Measurements from ENCODE around the gene CPT1C.

DNA sequence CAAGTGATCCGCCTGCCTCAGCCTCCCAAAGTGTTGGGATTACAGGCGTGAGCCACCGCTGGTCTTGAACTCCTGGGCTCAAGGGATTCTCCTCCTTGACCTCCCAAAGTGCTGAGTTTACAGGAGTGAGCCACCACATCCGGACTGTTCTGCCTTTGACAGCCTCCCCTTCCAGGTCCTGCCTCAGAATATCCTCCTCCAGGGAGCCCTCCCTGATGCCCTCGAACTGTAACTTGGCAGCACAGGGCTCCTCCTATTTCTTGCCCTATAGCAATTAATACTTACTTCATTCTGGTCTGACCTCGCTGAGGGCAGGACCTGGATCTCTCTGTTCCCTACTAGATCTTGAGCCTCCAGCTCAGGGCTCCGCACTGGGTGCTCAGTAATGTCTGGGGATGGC lies 5.9 kb downstream of the CPT1C start:
- no peak for TF ChIP-seq POLR2A (IDR thresholded peaks at IDR 0.05; ENCODE audit: low read depth, low read length)
- no peak for TF ChIP-seq SMC3 (IDR thresholded peaks at IDR 0.05; ENCODE audit: low read depth, low read length)
- no peak for TF ChIP-seq CTCF (conservative IDR thresholded peaks at IDR 0.05; ENCODE audit: low read depth, low read length)
- no peak for TF ChIP-seq MXI1 (IDR thresholded peaks at IDR 0.05; ENCODE audit: borderline replicate concordance, low read depth, low read length)
- TF ChIP-seq NFE2L2 (IDR thresholded peaks at IDR 0.05; ENCODE audit: low read depth, low read length): no peak
- no peak for TF ChIP-seq RAD21 (IDR thresholded peaks at IDR 0.05; ENCODE audit: low read length)
- no peak for TF ChIP-seq MAZ (IDR thresholded peaks at IDR 0.05; ENCODE audit: borderline replicate concordance, low read depth, low read length)
- no peak for TF ChIP-seq ELK1 (IDR thresholded peaks at IDR 0.05; ENCODE audit: borderline replicate concordance, low read depth, low read length)
- no peak for TF ChIP-seq RFX5 (IDR thresholded peaks at IDR 0.05; ENCODE audit: low read depth, low read length)
- no peak for TF ChIP-seq MAFK (IDR thresholded peaks at IDR 0.05; ENCODE audit: low read depth, low read length)
- no peak for TF ChIP-seq BHLHE40 (IDR thresholded peaks at IDR 0.05; ENCODE audit: low read depth, low read length)
- no peak for TF ChIP-seq CEBPB (IDR thresholded peaks at IDR 0.05; ENCODE audit: low read depth, low read length)
- no peak for TF ChIP-seq FOS (IDR thresholded peaks at IDR 0.05; ENCODE audit: low read depth, low read length)
